NCI-H510A (cell line): Measurements from ENCODE around the gene SLIT1.

Source experiments
- DNase-seq: peaks from one replicate; lab custom pipeline; 2025; lab: John Stamatoyannopoulos, UW

SLIT1 gene

GRCh38 chr10:97185326-97186058 lies at the start of gene SLIT1:
Gene SLIT1 (minus strand): TSS chr10:97185959. CDS start chr10:97185674, 285 bp downstream.
- DNase-seq: peak; percentile 47

DNA sequence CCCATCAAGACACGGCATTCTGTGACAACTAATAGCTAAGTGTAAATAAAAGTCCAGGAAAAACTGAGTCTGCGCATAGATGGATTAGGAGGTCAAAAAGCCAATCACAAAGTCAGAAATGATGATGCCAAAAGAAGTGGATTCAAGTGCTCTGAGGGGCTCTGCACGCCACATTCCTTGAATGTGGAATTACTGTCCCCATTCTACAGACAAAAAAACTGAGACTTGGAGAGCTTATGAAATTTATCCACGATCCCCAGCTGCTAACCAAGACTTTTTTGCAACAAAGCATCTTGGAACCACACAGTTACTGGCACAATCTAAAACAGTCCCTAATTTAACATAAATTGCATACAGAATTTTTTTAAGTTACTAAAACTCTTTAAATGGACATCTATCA lies 49.6 kb upstream of the SLIT1 start:
- no peak for DNase-seq

- DNase-seq: no peak
Measured at GRCh38 chr10:97234400-97234799, 48.6 kb upstream of the SLIT1 start.

GRCh38 chr10:97230146-97230545 lies 44.4 kb upstream of the SLIT1 start:
- no peak for DNase-seq

DNA sequence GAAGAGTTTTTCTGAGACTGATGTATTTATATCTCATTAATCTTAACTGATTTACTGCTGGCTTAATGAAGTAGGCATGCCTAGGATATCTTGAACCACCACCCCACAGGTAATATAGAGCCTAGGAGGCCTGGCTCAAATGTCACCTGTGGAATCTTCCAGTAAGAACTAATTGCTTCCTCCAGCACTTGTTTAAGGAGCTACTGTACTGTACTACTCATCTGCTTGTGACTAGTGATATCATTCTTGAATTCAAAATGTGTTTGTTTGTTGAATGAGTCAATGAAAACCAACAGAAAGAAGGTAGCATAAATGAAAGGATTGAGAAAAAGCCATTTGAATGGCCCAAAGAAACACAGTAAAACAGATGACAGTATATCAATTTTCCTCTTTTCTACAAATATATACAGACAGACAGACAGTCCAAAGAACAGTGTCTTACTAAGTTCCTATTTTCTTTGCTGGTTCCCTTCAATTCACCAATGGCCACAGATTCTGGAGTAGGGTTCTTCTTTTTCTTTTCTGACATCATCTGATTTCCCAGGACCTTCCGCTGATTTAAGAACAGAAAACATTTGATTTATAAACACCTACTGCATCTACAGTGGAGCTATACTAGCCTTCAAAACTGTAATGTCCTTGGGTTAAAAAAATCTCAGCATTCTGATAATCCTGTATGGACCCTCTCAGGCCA lies 43.7 kb upstream of the SLIT1 start:
- no peak for DNase-seq

- no peak for DNase-seq
Measured at GRCh38 chr10:97228775-97229157, 43.0 kb upstream of the SLIT1 start.

- DNase-seq: no peak
Measured at GRCh38 chr10:97228130-97228774, 42.5 kb upstream of the SLIT1 start.

GRCh38 chr10:97226398-97226797 lies 40.6 kb upstream of the SLIT1 start:
- DNase-seq: no peak

GRCh38 chr10:97224483-97225435 lies 39.0 kb upstream of the SLIT1 start:
- no peak for DNase-seq

- DNase-seq: no peak
Measured at GRCh38 chr10:97222326-97222961, 36.7 kb upstream of the SLIT1 start.

DNA sequence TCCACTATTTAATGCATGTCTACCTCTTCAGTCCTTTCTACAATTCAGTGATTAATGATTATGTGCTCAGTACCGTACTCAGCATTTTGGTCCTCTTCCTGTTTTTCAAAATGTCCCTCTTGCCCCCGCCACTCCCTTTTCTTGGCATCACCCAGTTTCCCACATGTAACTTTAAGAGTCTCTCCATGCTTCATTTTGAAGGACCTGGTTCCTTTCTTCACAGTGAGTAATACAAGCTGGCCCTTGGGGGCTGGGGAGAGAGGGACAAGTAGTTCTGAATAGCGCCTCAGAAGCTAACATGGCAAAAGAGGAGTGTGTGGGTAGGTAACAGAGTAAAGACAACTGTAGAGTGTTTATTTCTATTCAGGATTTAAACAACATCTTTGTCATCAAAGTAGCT lies 34.6 kb upstream of the SLIT1 start:
- DNase-seq: no peak

DNA sequence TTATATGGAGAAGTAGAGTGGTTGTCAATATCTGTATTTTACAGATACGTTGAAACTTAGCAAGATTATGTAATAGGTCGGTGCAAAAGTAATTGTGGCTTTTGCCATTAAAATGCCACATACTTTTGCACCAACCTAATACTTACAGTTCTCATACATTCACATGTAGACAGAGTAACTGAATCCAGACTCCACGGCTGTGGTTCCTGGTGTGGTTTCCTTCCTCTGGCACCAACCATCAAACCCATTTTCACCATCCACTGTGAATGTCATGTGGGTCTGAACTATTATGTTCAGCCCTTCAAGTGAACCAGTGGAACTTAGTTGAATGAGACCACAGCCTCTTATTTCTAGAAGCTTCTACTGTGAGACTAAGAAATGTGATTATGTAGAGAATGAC lies 31.5 kb upstream of the SLIT1 start:
- no peak for DNase-seq

GRCh38 chr10:97215619-97216260 lies 30.0 kb upstream of the SLIT1 start:
- no peak for DNase-seq

GRCh38 chr10:97213431-97213830 lies 27.7 kb upstream of the SLIT1 start:
- DNase-seq: no peak

GRCh38 chr10:97211229-97211628 lies 25.5 kb upstream of the SLIT1 start:
- DNase-seq: no peak

DNA sequence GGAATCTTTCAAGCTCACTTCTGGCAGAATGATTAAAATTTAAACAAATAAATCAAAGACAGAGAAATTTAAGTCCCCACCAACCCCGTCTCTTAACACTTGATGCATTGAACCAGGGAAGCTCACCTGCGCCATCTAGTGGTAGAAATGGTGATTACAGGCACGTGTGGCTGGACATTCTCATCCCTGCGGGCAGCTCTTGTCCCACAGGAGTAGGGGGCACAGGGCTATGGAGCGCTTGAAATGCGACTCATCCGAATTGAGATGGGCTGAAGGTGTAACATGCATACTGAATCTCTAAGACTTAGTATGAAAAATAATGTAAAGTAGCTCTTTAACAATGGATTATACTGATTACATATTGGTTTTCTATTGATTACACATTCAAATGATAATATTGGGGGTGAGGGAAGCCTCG lies 24.8 kb upstream of the SLIT1 start:
- no peak for DNase-seq

GRCh38 chr10:97207756-97208346 lies 22.1 kb upstream of the SLIT1 start:
- no peak for DNase-seq

GRCh38 chr10:97207131-97207530 lies 21.4 kb upstream of the SLIT1 start:
- DNase-seq: no peak

GRCh38 chr10:97204826-97205679 lies 19.3 kb upstream of the SLIT1 start:
- DNase-seq: no peak

- no peak for DNase-seq
Measured at GRCh38 chr10:97203220-97203619, 17.5 kb upstream of the SLIT1 start.
